Measurements from ENCODE around the gene AMH.
A peak's percentile ranks its signal among the peaks of the same experiment; 100 is the strongest.

AMH gene

GRCh38 chr19:2273356-2274184, 24.4 kb downstream of the AMH start (continued):
- TF ChIP-seq, protein P1, sequence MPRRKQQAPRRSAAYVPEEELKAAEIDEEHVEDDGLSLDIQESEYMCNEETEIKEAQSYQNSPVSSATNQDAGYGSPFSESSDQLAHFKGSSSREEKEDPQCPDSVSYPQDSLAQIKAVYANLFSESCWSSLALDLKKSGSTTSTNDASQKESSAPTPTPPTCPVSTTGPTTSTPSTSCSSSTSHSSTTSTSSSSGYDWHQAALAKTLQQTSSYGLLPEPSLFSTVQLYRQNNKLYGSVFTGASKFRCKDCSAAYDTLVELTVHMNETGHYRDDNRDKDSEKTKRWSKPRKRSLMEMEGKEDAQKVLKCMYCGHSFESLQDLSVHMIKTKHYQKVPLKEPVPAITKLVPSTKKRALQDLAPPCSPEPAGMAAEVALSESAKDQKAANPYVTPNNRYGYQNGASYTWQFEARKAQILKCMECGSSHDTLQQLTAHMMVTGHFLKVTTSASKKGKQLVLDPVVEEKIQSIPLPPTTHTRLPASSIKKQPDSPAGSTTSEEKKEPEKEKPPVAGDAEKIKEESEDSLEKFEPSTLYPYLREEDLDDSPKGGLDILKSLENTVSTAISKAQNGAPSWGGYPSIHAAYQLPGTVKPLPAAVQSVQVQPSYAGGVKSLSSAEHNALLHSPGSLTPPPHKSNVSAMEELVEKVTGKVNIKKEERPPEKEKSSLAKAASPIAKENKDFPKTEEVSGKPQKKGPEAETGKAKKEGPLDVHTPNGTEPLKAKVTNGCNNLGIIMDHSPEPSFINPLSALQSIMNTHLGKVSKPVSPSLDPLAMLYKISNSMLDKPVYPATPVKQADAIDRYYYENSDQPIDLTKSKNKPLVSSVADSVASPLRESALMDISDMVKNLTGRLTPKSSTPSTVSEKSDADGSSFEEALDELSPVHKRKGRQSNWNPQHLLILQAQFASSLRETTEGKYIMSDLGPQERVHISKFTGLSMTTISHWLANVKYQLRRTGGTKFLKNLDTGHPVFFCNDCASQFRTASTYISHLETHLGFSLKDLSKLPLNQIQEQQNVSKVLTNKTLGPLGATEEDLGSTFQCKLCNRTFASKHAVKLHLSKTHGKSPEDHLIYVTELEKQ (tag by site-specific recombination; IDR thresholded peaks at IDR 0.05; ENCODE audit: borderline replicate concordance), result no peak
- TF ChIP-seq ZBTB6 (tag by site-specific recombination; IDR thresholded peaks at IDR 0.05), result peak; percentile 89
- no peak for TF ChIP-seq ZNF214 (tag by site-specific recombination; IDR thresholded peaks at IDR 0.05; ENCODE audit: borderline replicate concordance)
- TF ChIP-seq ZNF184 (tag by site-specific recombination; IDR thresholded peaks at IDR 0.05), result peak; percentile 65; the same call in 1 of the 2 replicates
- no peak for TF ChIP-seq ZNF571 (tag by site-specific recombination; IDR thresholded peaks at IDR 0.05)
- TF ChIP-seq KLF16 (tag by site-specific recombination; IDR thresholded peaks at IDR 0.05), result peak; percentile 71
- TF ChIP-seq, protein P2, sequence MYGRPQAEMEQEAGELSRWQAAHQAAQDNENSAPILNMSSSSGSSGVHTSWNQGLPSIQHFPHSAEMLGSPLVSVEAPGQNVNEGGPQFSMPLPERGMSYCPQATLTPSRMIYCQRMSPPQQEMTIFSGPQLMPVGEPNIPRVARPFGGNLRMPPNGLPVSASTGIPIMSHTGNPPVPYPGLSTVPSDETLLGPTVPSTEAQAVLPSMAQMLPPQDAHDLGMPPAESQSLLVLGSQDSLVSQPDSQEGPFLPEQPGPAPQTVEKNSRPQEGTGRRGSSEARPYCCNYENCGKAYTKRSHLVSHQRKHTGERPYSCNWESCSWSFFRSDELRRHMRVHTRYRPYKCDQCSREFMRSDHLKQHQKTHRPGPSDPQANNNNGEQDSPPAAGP (tag by site-specific recombination; IDR thresholded peaks at IDR 0.05), result peak; percentile 73
- no peak for TF ChIP-seq ZNF292 (tag by site-specific recombination; IDR thresholded peaks at IDR 0.05; ENCODE audit: borderline replicate concordance, low read depth)
- no peak for TF ChIP-seq HOXC10 (CRISPR knock-in tag; IDR thresholded peaks at IDR 0.05)
- peak; percentile 86 for TF ChIP-seq ZNF580 (tag by site-specific recombination; IDR thresholded peaks at IDR 0.05)
- TF ChIP-seq, protein P3, sequence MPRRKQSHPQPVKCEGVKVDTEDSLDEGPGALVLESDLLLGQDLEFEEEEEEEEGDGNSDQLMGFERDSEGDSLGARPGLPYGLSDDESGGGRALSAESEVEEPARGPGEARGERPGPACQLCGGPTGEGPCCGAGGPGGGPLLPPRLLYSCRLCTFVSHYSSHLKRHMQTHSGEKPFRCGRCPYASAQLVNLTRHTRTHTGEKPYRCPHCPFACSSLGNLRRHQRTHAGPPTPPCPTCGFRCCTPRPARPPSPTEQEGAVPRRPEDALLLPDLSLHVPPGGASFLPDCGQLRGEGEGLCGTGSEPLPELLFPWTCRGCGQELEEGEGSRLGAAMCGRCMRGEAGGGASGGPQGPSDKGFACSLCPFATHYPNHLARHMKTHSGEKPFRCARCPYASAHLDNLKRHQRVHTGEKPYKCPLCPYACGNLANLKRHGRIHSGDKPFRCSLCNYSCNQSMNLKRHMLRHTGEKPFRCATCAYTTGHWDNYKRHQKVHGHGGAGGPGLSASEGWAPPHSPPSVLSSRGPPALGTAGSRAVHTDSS (tag by site-specific recombination; IDR thresholded peaks at IDR 0.05), result no peak
- TF ChIP-seq ZIC2 (tag by site-specific recombination; IDR thresholded peaks at IDR 0.05), result peak; percentile 68
- TF ChIP-seq ZNF610 (tag by site-specific recombination; IDR thresholded peaks at IDR 0.05; ENCODE audit: borderline replicate concordance), result 0 out of 2 replicates have a peak, but pooled peaks have one; percentile 52
- no peak for TF ChIP-seq ZNF768 (tag by site-specific recombination; IDR thresholded peaks at IDR 0.05)
- no peak for TF ChIP-seq ZNF747 (tag by site-specific recombination; IDR thresholded peaks at IDR 0.05)
- no peak for TF ChIP-seq PRDM1 (tag by site-specific recombination; IDR thresholded peaks at IDR 0.05)
- 0 out of 2 replicates have a peak, but pooled peaks have one; percentile 50 for TF ChIP-seq FEZF1 (tag by site-specific recombination; IDR thresholded peaks at IDR 0.05)
- no peak for TF ChIP-seq ZNF416 (tag by site-specific recombination; IDR thresholded peaks at IDR 0.05)
- peak; percentile 50 for TF ChIP-seq SCRT2 (tag by site-specific recombination; IDR thresholded peaks at IDR 0.05)
- no peak for TF ChIP-seq ZNF707 (tag by site-specific recombination; IDR thresholded peaks at IDR 0.05)
- TF ChIP-seq ZNF701 (tag by site-specific recombination; IDR thresholded peaks at IDR 0.05), result no peak
- no peak for TF ChIP-seq ZNF529 (tag by site-specific recombination; IDR thresholded peaks at IDR 0.05; ENCODE audit: insufficient replicate concordance)
- peak; percentile 68; the same call in 1 of the 2 replicates for TF ChIP-seq YY1 (tag by site-specific recombination; IDR thresholded peaks at IDR 0.05)
- TF ChIP-seq, protein P4, sequence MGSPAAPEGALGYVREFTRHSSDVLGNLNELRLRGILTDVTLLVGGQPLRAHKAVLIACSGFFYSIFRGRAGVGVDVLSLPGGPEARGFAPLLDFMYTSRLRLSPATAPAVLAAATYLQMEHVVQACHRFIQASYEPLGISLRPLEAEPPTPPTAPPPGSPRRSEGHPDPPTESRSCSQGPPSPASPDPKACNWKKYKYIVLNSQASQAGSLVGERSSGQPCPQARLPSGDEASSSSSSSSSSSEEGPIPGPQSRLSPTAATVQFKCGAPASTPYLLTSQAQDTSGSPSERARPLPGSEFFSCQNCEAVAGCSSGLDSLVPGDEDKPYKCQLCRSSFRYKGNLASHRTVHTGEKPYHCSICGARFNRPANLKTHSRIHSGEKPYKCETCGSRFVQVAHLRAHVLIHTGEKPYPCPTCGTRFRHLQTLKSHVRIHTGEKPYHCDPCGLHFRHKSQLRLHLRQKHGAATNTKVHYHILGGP (tag by site-specific recombination; IDR thresholded peaks at IDR 0.05), result no peak
- TF ChIP-seq ZNF785 (tag by site-specific recombination; IDR thresholded peaks at IDR 0.05), result no peak; the same call in 1 of the 2 replicates
- peak; percentile 84 for TF ChIP-seq BCL11B (tag by site-specific recombination; IDR thresholded peaks at IDR 0.05; ENCODE audit: low read depth)
- TF ChIP-seq ZNF146 (tag by site-specific recombination; IDR thresholded peaks at IDR 0.05), result no peak; the same call in 1 of the 2 replicates
- no peak for TF ChIP-seq ZNF18 (tag by site-specific recombination; IDR thresholded peaks at IDR 0.05)
- peak; percentile 71; the same call in 1 of the 2 replicates for TF ChIP-seq MYNN (tag by site-specific recombination; IDR thresholded peaks at IDR 0.05; ENCODE audit: borderline replicate concordance)

Data from HEK293 (cell line).